RWPE2 (cell line): ENCODE data around the gene HMGB2.

Source experiments
- ATAC-seq: fragments of 200-7000 bp; cut with Tn5 transposase; 3 replicates; pipeline ENCODE4 v1.9.1; 2021; ENCODE audit warnings: low read depth
- DNase-seq: peaks from one replicate; pipeline ENCODE4 v3.0.0-alpha.2; 2020; ENCODE audit warnings: low spot score
- H3K27ac ChIP-seq: fragments of 450-650 bp; 2 replicates; pipeline ENCODE4 v1.5.1; 2017; ENCODE audit warnings: mild to moderate bottlenecking; ENCODE audit not compliant: poor library complexity, severe bottlenecking
- H3K27me3 ChIP-seq: fragments of 250-450 bp; sonication (Bioruptor Pico); 2 replicates; pipeline ENCODE4 v1.5.1; 2021; ENCODE audit warnings: mild to moderate bottlenecking, moderate library complexity; ENCODE audit not compliant: insufficient read depth, poor library complexity, severe bottlenecking
- H3K36me3 ChIP-seq: fragments of 250-450 bp; sonication (Bioruptor Pico); 2 replicates; pipeline ENCODE4 v1.5.1; 2020; ENCODE audit warnings: low read depth, mild to moderate bottlenecking, moderate library complexity
- H3K4me1 ChIP-seq: fragments of 250-450 bp; sonication (Bioruptor Pico); 2 replicates; pipeline ENCODE4 v1.5.1; 2021; ENCODE audit warnings: mild to moderate bottlenecking, moderate library complexity; ENCODE audit not compliant: insufficient read depth, poor library complexity, severe bottlenecking
- H3K4me3 ChIP-seq: fragments of 250-450 bp; sonication (Bioruptor Pico); 2 replicates; pipeline ENCODE4 v1.5.1; 2021; ENCODE audit warnings: mild to moderate bottlenecking, moderate library complexity; ENCODE audit not compliant: severe bottlenecking
- H3K9me3 ChIP-seq: fragments of 250-450 bp; sonication (Bioruptor Pico); 2 replicates; pipeline ENCODE4 v1.5.1; 2021; ENCODE audit warnings: mild to moderate bottlenecking, moderate library complexity; ENCODE audit not compliant: severe bottlenecking
- CTCF ChIP-seq: fragments of 450-650 bp; IDR thresholded peaks from one replicate; pipeline ENCODE4 v1.5.1; 2017; ENCODE audit warnings: mild to moderate bottlenecking, moderate library complexity; ENCODE audit not compliant: poor library complexity, severe bottlenecking

Gene HMGB2

GRCh38 chr4:173357939-173358338 is 23.8 kb upstream of the HMGB2 start:
- H3K27me3 ChIP-seq, result no peaks in the 10 kb centered on the region
- H3K9me3 ChIP-seq, result no peaks in the 10 kb centered on the region
- H3K4me1 ChIP-seq, result no peaks in the 10 kb centered on the region
- H3K4me3 ChIP-seq, result no peak overlapping the region
- H3K36me3 ChIP-seq, result no peaks in the 10 kb centered on the region
- TF ChIP-seq CTCF, result no peak
- DNase-seq (no peak), ATAC-seq (no peak)
- H3K27ac ChIP-seq, result no peak overlapping the region

DNA sequence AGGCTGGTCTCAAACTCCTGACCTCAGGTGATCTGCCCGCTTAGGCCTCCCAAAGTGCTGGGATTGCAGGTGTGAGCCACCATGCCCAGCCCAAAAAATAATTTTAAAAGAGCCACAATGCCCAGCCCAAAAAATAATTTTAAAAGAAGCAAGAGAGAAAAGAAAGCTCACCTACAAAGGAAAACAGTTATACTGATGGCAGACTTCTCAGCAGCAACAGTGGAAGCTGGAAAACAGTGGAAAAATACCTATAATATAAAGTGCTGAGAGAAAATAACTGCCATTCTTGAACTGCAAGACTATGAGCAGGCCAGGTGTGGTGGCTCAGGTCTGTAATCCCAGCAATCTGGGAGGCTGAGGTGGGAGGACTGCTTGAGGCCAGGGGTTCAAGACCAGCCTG is 13.3 kb upstream of the HMGB2 start:
- Histone ChIP-seq H3K9me3 (peaks cover 2% of the 10 kb centered on the region), H3K36me3 (no peaks in the 10 kb centered on the region), H3K27ac (no peak overlapping the region), H3K4me1 (peaks cover 16% of the 10 kb centered on the region), H3K27me3 (no peaks in the 10 kb centered on the region), H3K4me3 (no peak overlapping the region)
- TF ChIP-seq CTCF, result no peak
- DNase-seq (no peak), ATAC-seq (no peak)

GRCh38 chr4:173346074-173346473 is 11.9 kb upstream of the HMGB2 start:
- DNase-seq, result peak; percentile 62
- TF ChIP-seq CTCF, result no peak
- Histone ChIP-seq H3K9me3 (peaks cover 2% of the 10 kb centered on the region), H3K36me3 (no peaks in the 10 kb centered on the region), H3K27ac (peak overlapping the region; percentile 74), H3K4me3 (no peak overlapping the region), H3K4me1 (peaks cover 16% of the 10 kb centered on the region), H3K27me3 (no peaks in the 10 kb centered on the region)
- ATAC-seq, result peak; percentile 89

- ATAC-seq, result no peak
- H3K9me3 ChIP-seq, result peaks cover 2% of the 10 kb centered on the region
- peak overlapping the region; percentile 74 for H3K27ac ChIP-seq
- TF ChIP-seq CTCF, result no peak
- no peaks in the 10 kb centered on the region for H3K27me3 ChIP-seq
- H3K4me3 ChIP-seq, result no peak overlapping the region
- no peak for DNase-seq
- no peaks in the 10 kb centered on the region for H3K36me3 ChIP-seq
- peaks cover 16% of the 10 kb centered on the region for H3K4me1 ChIP-seq
Observed at GRCh38 chr4:173345648-173346047, 11.5 kb upstream of the HMGB2 start.

DNA sequence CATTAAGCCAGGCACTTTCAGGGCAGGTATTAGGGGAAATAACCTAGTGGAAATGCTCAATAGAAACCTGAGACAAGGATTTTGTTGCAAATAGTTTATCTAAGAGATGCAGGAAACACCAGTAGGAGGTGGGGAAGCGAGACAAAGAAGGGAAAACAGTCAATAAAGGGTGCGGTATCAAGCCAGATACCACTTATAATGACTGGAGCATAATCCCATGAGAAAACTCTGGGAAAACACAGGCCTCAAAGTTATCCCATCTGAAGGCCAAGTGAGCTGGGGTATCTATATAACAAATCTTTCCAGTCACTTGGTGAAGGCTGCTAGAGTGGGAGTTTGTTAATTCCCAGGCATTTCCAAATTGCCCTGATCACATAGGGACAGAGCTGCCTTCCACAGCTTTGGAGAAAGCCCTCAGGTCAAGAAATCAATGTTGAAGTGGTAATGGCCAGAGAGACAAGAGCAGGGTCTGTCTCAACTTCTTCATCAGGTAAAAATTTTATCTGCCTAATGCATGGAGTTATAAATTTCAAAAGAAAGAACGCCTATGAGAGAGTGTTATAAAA is 9.8 kb upstream of the HMGB2 start:
- Histone ChIP-seq H3K27ac (no peak overlapping the region), H3K36me3 (no peaks in the 10 kb centered on the region), H3K27me3 (no peaks in the 10 kb centered on the region), H3K4me1 (peaks cover 16% of the 10 kb centered on the region), H3K9me3 (peaks cover 2% of the 10 kb centered on the region), H3K4me3 (no peak overlapping the region)
- no peak for TF ChIP-seq CTCF
- ATAC-seq, result no peak
- DNase-seq, result no peak
